K562 (cell line): ENCODE results near the gene AGPAT3. TPM values are rescaled to one million over a fixed set of nuclear protein-coding genes. Genes with fewer than 3 reads are reported as not detected.

Experiments
- ATAC-seq: fragments of 200-7000 bp; cut with Tn5 transposase; 3 replicates; pipeline ENCODE4 v1.9.1; 2020; ENCODE audit warnings: moderate library complexity
- BruUV-seq: library from RNA; stranded (reverse); fragments of 400-500 nt; replicated peaks from 2 replicates; lab custom pipeline; 2021; lab: Mats Ljungman, UMichigan
- CTCF ChIA-PET: fragments of 300-600 bp; formaldehyde crosslinking; extraction: SDS; loops from one replicate; lab custom pipeline; 2021; ENCODE audit warnings: low intra/inter-chr PET ratio; lab: Yijun Ruan, JAX
- POLR2A ChIA-PET: fragments of 300-600, 350-650 bp; sonication (Branson Sonifier 250); formaldehyde crosslinking; extraction: SDS; loops from one replicate; lab custom pipeline; 2021; ENCODE audit warnings: antibody characterized with exemption, inconsistent platforms; lab: Yijun Ruan, JAX
- DNase-seq, 4 experiments: peaks; one replicate each; pipeline versions ENCODE4 v3.0.0 to v3.0.0-alpha.2; 2011 to 2018; ENCODE audit warnings: low spot score in 3 of 4, mixed read lengths in 3 of 4; ENCODE audit errors: extremely low read depth in 1 of 4
- FAIRE-seq: peaks from 2 replicates; lab custom pipeline; 2011; peaks lifted over from hg19 to GRCh38; lab: Jason Lieb, UNC
- H2AFZ ChIP-seq: 2 replicates; pipeline ENCODE4 v1.6.0; 2011; ENCODE audit warnings: low read depth, low read length, control low read depth, inconsistent platforms
- H3K27ac ChIP-seq: fragments of 200-600 bp; 3 replicates; pipeline ENCODE4 v1.8.0; 2011; ENCODE audit warnings: low read depth, mild to moderate bottlenecking, control low read depth, inconsistent platforms, low read length, moderate library complexity, mixed read lengths; ENCODE audit errors: extremely low read depth
- H3K27me3 ChIP-seq, 2 experiments: fragments of 300-600 bp in 1 of 2; 2 replicates in 1 of 2; 3 replicates in 1 of 2; pipeline versions ENCODE4 v1.6.0 to v1.8.0; 2011; ENCODE audit warnings: inconsistent platforms in 2 of 2, low read length in 2 of 2, mild to moderate bottlenecking in 1 of 2, mixed read lengths in 1 of 2, moderate library complexity in 1 of 2; ENCODE audit not compliant: control insufficient read depth in 2 of 2, insufficient read depth in 2 of 2
- H3K36me3 ChIP-seq: fragments of 300-600 bp; 3 replicates; pipeline ENCODE4 v1.8.0; 2011; ENCODE audit warnings: mild to moderate bottlenecking, low read length, inconsistent platforms; ENCODE audit not compliant: control insufficient read depth, insufficient read depth
- H3K4me1 ChIP-seq, 2 experiments: fragments of 200-600 bp in 1 of 2; replicated peaks in 1 of 2; 2 replicates in 1 of 2; 3 replicates in 1 of 2; pipeline versions ENCODE4 v1.5.1 to v1.8.0; 2011; ENCODE audit warnings: inconsistent platforms in 2 of 2, low read length in 2 of 2, mild to moderate bottlenecking in 1 of 2, mixed read lengths in 1 of 2, moderate library complexity in 1 of 2; ENCODE audit not compliant: control insufficient read depth in 2 of 2, insufficient read depth in 2 of 2
- H3K4me2 ChIP-seq: 2 replicates; pipeline ENCODE4 v1.6.1; 2011; ENCODE audit warnings: low read length, control low read depth, inconsistent platforms, mixed read lengths; ENCODE audit not compliant: insufficient read depth
- H3K4me3 ChIP-seq: fragments of 200-600 bp; sonication (generic), shearing (Covaris generic); 2 replicates; pipeline ENCODE4 v1.5.1; 2016; ENCODE audit warnings: control low read depth, inconsistent platforms
- H3K79me2 ChIP-seq: fragments of 200-600 bp; 3 replicates; pipeline ENCODE4 v1.8.0; 2011; ENCODE audit warnings: low read length, inconsistent platforms; ENCODE audit not compliant: control insufficient read depth, insufficient read depth
- H3K9ac ChIP-seq, 2 experiments: 2 replicates each; pipeline versions ENCODE4 v1.6.0 to v1.6.1; 2011; ENCODE audit warnings: low read depth in 2 of 2, low read length in 2 of 2, control low read depth in 1 of 2, inconsistent platforms in 1 of 2, mild to moderate bottlenecking in 1 of 2, mixed read lengths in 1 of 2; ENCODE audit not compliant: insufficient read depth in 1 of 2
- H3K9me1 ChIP-seq: one replicate; pipeline ENCODE4 v1.6.0; 2011; ENCODE audit warnings: inconsistent platforms, mild to moderate bottlenecking, low read length, moderate library complexity; ENCODE audit not compliant: control insufficient read depth, insufficient read depth
- H3K9me3 ChIP-seq: replicated peaks from 2 replicates; pipeline ENCODE4 v1.5.1; 2011; ENCODE audit warnings: low read depth, low read length, inconsistent platforms; ENCODE audit not compliant: control insufficient read depth, insufficient read depth
- H4K20me1 ChIP-seq: replicated peaks from 2 replicates; pipeline ENCODE4 v1.6.1; 2011; ENCODE audit warnings: low read length, inconsistent platforms, mixed read lengths; ENCODE audit not compliant: control insufficient read depth, insufficient read depth
- HBP1 ChIP-seq: fragments of 450-650 bp; formaldehyde crosslinking; IDR thresholded peaks from 2 replicates; pipeline ENCODE4 v1.4.0; 2022; ENCODE audit warnings: missing genetic modification characterization
- HNRNPK ChIP-seq: fragments of 200-400 bp; formaldehyde crosslinking; IDR thresholded peaks from one replicate; pipeline ENCODE4 v1.6.1; 2018; ENCODE audit warnings: mild to moderate bottlenecking, low read depth, low read length; ENCODE audit not compliant: poor library complexity, severe bottlenecking
- SIX5 ChIP-seq, 2 experiments: IDR thresholded peaks; 2 replicates each; pipeline ENCODE4 v1.6.1; 2011; ENCODE audit warnings: low read length in 2 of 2, borderline replicate concordance in 1 of 2, low read depth in 1 of 2, mild to moderate bottlenecking in 1 of 2, moderate library complexity in 1 of 2; ENCODE audit not compliant: insufficient read depth in 1 of 2
- ZNF311 ChIP-seq: fragments of 250-450 bp; sonication (Bioruptor Pico); IDR thresholded peaks from 2 replicates; pipeline ENCODE4 v1.4.0; 2020; ENCODE audit warnings: mild to moderate bottlenecking, moderate library complexity
- ZNF316 ChIP-seq: fragments of 450-650 bp; IDR thresholded peaks from 2 replicates; pipeline ENCODE4 v1.6.1; 2016
- ZNF444 ChIP-seq: fragments of 250-450 bp; sonication (Bioruptor Pico); IDR thresholded peaks from 2 replicates; pipeline ENCODE4 v1.4.0; 2020; ENCODE audit warnings: mild to moderate bottlenecking, moderate library complexity
- ZNF778 ChIP-seq: fragments of 450-650 bp; formaldehyde crosslinking; IDR thresholded peaks from 2 replicates; pipeline ENCODE4 v1.4.0; 2020; ENCODE audit warnings: mild to moderate bottlenecking, moderate library complexity
- WGBS: fragments of 100-300 bp; shearing (Covaris generic); methylation state at CpG from one replicate; pipeline ENCODE4 v1.1.6; 2016; ENCODE audit warnings: low coverage, mixed read lengths; ENCODE audit not compliant: insufficient coverage; ENCODE audit errors: missing lambda C conversion rate; 5-methylcytosine and 5-hydroxymethylcytosine counted together
- in situ Hi-C: fragments of 300-500 bp; cut with MboI; formaldehyde crosslinking; loops from 4 replicates; pipeline ENCODE4 v1.15.0; 2018; ENCODE audit warnings: inconsistent platforms, mixed read lengths
- intact Hi-C: fragments of 100-400 bp; cut with micrococcal nuclease; formaldehyde crosslinking; loops from 2 replicates; pipeline ENCODE4 v1.14.2; 2022
- polyA plus RNA-seq, 8 experiments: library from polyadenylated mRNA; depleted of rRNA in 4 of 8; stranded (reverse) in 5 of 8; unstranded in 3 of 8; fragments of >200 nt; fragmentation: Nextera tagmentation in 2 of 8; fragmentation: Illumina TruSeq in 1 of 8; extraction: Ambion mirVana in 2 of 8; extraction: Trizol in 1 of 8; gene quantifications; 2 replicates each; pipeline versions ENCODE4 v1.2.1 to v1.2.3, GENCODE V29; 2011 to 2014; ENCODE audit warnings: inconsistent platforms in 1 of 8, missing spikeins in 1 of 8
- total RNA-seq, 7 experiments: library from RNA; depleted of rRNA in 6 of 7; stranded (reverse); fragments of >200 nt in 6 of 7; fragmentation: Illumina TruSeq in 2 of 7; extraction: Trizol in 2 of 7; gene quantifications; 2 replicates each; pipeline versions ENCODE4 v1.2.1 to v1.2.3, GENCODE V29; 2011 to 2021; ENCODE audit warnings: low replicate concordance in 1 of 7

AGPAT3 gene
- total and polyA plus RNA-seq, 9 of the 15 experiments (the other 6 are each of a cell fraction or from before 2014, with no cell fraction given) = 1.5 to 88.4 (median 35.7) TPM

GRCh38 chr21:43956019-43956669 is 91.1 kb downstream of the AGPAT3 start:
- TF ChIP-seq HNRNPK (no peak), SIX5 (IDR thresholded peaks at IDR 0.05; ENCODE audit: borderline replicate concordance in 1 of 2, insufficient read depth in 1 of 2, low read depth in 1 of 2, low read length in 2 of 2) (no peak), ZNF316 (0 out of 2 replicates have a peak, but pooled peaks have one; percentile 26)
- H3K9me1 ChIP-seq = peaks cover 11% of the 10 kb centered on the region
- intact Hi-C loops (no loop called here), in situ Hi-C loops (no loop called here)
- no peak overlapping the region for H3K4me3 ChIP-seq
- peaks cover 0 to 47% of the 10 kb centered on the region in 2 experiments; a peak in 2 of 5 replicates for H3K4me1 ChIP-seq
- no TSS peak for BruUV-seq
- ATAC-seq = no peak; the same call in 2 of the 3 replicates
- H4K20me1 ChIP-seq = peaks cover 15% of the 10 kb centered on the region; the same call in 1 of the 2 replicates
- no peaks in the 10 kb centered on the region; the same call in 1 of the 2 replicates for H3K9me3 ChIP-seq
- peaks cover 26% of the 10 kb centered on the region; the same call in 2 of the 3 replicates for H3K36me3 ChIP-seq
- DNase-seq = no peak
- CTCF ChIA-PET = no interaction called here
- WGBS = 81% methylated on average over 10 of the region's 11 CpGs
- no peak overlapping the region for H3K4me2 ChIP-seq
- H3K27me3 ChIP-seq = no peaks in the 10 kb centered on the region
- no peak overlapping the region for H3K27ac ChIP-seq
- POLR2A ChIA-PET = interaction anchor here (0.6 kb wide), 1 partner anchor 42 kb away, joined by 7 read pairs; no protein-coding TSS in a partner anchor
- H3K79me2 ChIP-seq = peaks cover 9% of the 10 kb centered on the region; the same call in 1 of the 3 replicates
- H3K9ac ChIP-seq = peak overlapping the region in 1 of 2 experiments; percentile 29; a peak in 1 of 4 replicates
- H2AFZ ChIP-seq = no peak overlapping the region
- FAIRE-seq = peak; percentile 6

- peaks cover 31% of the 10 kb centered on the region; the same call in 2 of the 3 replicates for H3K36me3 ChIP-seq
- POLR2A ChIA-PET = no interaction called here
- no peak overlapping the region for H3K27ac ChIP-seq
- ATAC-seq = no peak
- TF ChIP-seq ZNF311 (CRISPR knock-in tag) (no peak), HBP1 (CRISPR knock-in tag) (no peak), ZNF444 (CRISPR knock-in tag) (no peak), ZNF778 (CRISPR knock-in tag) (no peak)
- FAIRE-seq = no peak
- no peak for DNase-seq
- peaks cover 12% of the 10 kb centered on the region; the same call in 1 of the 2 replicates for H4K20me1 ChIP-seq
- peaks cover 0 to 47% of the 10 kb centered on the region in 2 experiments; a peak in 2 of 5 replicates for H3K4me1 ChIP-seq
- WGBS = 79% methylated on average over 6 of the region's 6 CpGs
- H3K9ac ChIP-seq = peak overlapping the region in 1 of 2 experiments; percentile 5; a peak in 1 of 4 replicates
- peaks cover 11% of the 10 kb centered on the region for H3K9me1 ChIP-seq
- no peaks in the 10 kb centered on the region; the same call in 1 of the 2 replicates for H3K9me3 ChIP-seq
- H3K79me2 ChIP-seq = peaks cover 9% of the 10 kb centered on the region; the same call in 1 of the 3 replicates
- H3K4me2 ChIP-seq = no peak overlapping the region
- CTCF ChIA-PET = no interaction called here
- in situ Hi-C loops (no loop called here), intact Hi-C loops (no loop called here)
- H3K27me3 ChIP-seq = no peaks in the 10 kb centered on the region
- H2AFZ ChIP-seq = no peak overlapping the region
- BruUV-seq = no TSS peak
- H3K4me3 ChIP-seq = no peak overlapping the region
Measured at GRCh38 chr21:43956670-43957035, 91.6 kb downstream of the AGPAT3 start.
